Right lobe of liver (tissue), 6 donors: ENCODE data around the gene POM121C. TPM values are rescaled to one million over a fixed set of nuclear protein-coding genes. Genes with fewer than 3 reads are reported as not detected.
"Not testable (repeated sequence)": the region's sequence is repeated elsewhere in the genome, so short reads cannot be mapped to it uniquely, and the experiment has no call there.

Experiments used
- ATAC-seq, 4 donors: fragments of 200-7000 bp; cut with Tn5 transposase; one replicate each; pipeline ENCODE4 v1.9.1; 2020; ENCODE audit warnings: mild to moderate bottlenecking in 4 of 4, moderate library complexity in 4 of 4
- DNase-seq, 3 donors: peaks; one replicate each; pipeline ENCODE4 v3.0.0-alpha.2; 2020
- H3K27ac ChIP-seq, 3 donors: fragments of 200-600 bp; one replicate each; pipeline ENCODE4 v1.8.0; 2022
- H3K27me3 ChIP-seq, 2 donors: fragments of 200-600 bp; one replicate each; pipeline ENCODE4 v1.8.0; 2022
- H3K36me3 ChIP-seq, 4 donors: fragments of 200-600 bp; sonication (generic) in 1 of 4; one replicate each; pipeline versions ENCODE4 v1.5.1 to v1.8.0; 2017 to 2022; ENCODE audit warnings: control low read depth in 1 of 4
- H3K4me1 ChIP-seq, 4 donors: fragments of 200-600 bp; sonication (generic) in 1 of 4; one replicate each; pipeline versions ENCODE4 v1.5.1 to v1.8.0; 2017 to 2022; ENCODE audit warnings: control low read depth in 1 of 4
- H3K4me3 ChIP-seq, 3 donors: fragments of 200-600 bp; one replicate each; pipeline ENCODE4 v1.8.0; 2022
- H3K9me3 ChIP-seq, 4 donors: fragments of 200-600 bp; sonication (generic) in 1 of 4; one replicate each; pipeline versions ENCODE4 v1.5.1 to v1.8.0; 2017 to 2022; ENCODE audit warnings: control low read depth in 1 of 4
- WGBS: methylation state at CpG from one replicate; pipeline ENCODE4 v1.1.6; 2018; ENCODE audit warnings: low coverage, low lambda C conversion rate; ENCODE audit not compliant: insufficient coverage; ENCODE audit errors: missing lambda C conversion rate; 5-methylcytosine and 5-hydroxymethylcytosine counted together
- intact Hi-C, 2 donors: fragments of 100-400 bp; cut with DNase I; formaldehyde crosslinking; loops; one replicate each; pipeline versions ENCODE4 v1.11.2 to v1.14.1; 2022
- small RNA-seq, 2 experiments: library from RNA; depleted of rRNA; stranded (forward); fragments of <200 nt; gene quantifications; one replicate each; pipeline ENCODE3, GENCODE V24; 2016
- total RNA-seq, 6 experiments: library from RNA; depleted of rRNA in 2 of 6; stranded (reverse); fragments of >200 nt in 2 of 6; fragmentation: NEBNext Ultra II Directional in 3 of 6; extraction: Animal tissue kit (Norgen Biotek cat#: 25700) in 3 of 6; gene quantifications; one replicate each; pipeline versions ENCODE4 v1.1.0 to v1.2.4, GENCODE V29; 2016 to 2023
- donor health status: DM: no; HTN: yes; CAD: no.
- donor health status: DM: no; HTN: no; CAD: no.
- donor health status: DM: no; HTN: no; CAD: no.
- donor health status: DM: no; HTN: yes; CAD: no.
- donor health status: DM: no; HTN: yes; CAD: no.

POM121C gene
- total RNA-seq, 6 experiments from 2014 or later: 12.2 to 21.0 (median 17.0) TPM

DNA sequence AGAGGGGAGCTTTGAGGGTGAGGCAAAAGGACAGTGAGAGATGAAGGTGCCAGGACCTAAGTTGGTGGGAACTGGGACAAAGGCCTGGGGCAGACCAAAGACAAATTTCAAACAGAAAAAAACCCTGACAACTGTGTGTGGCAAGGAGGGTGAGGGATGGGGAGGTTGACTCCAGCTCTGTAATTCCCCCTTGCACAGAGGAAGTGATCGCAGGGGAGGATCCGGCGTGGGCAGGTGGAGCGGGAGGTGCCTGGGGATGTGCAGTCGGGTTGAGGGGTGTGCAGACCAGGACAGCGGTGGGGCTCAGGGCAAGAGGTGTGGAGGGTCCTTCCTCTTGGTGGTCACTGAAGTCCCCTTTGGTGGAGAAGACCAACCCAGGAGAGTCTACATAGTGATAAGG, 85.5 kb downstream of the POM121C start:
- ATAC-seq, H3K27ac ChIP-seq, H3K9me3 ChIP-seq, H3K27me3 ChIP-seq, H3K4me3 ChIP-seq, H3K36me3 ChIP-seq, DNase-seq, H3K4me1 ChIP-seq, intact Hi-C loops: not testable (repeated sequence)
- WGBS: no CpG with 5 or more reads among the region's 6 CpGs

DNA sequence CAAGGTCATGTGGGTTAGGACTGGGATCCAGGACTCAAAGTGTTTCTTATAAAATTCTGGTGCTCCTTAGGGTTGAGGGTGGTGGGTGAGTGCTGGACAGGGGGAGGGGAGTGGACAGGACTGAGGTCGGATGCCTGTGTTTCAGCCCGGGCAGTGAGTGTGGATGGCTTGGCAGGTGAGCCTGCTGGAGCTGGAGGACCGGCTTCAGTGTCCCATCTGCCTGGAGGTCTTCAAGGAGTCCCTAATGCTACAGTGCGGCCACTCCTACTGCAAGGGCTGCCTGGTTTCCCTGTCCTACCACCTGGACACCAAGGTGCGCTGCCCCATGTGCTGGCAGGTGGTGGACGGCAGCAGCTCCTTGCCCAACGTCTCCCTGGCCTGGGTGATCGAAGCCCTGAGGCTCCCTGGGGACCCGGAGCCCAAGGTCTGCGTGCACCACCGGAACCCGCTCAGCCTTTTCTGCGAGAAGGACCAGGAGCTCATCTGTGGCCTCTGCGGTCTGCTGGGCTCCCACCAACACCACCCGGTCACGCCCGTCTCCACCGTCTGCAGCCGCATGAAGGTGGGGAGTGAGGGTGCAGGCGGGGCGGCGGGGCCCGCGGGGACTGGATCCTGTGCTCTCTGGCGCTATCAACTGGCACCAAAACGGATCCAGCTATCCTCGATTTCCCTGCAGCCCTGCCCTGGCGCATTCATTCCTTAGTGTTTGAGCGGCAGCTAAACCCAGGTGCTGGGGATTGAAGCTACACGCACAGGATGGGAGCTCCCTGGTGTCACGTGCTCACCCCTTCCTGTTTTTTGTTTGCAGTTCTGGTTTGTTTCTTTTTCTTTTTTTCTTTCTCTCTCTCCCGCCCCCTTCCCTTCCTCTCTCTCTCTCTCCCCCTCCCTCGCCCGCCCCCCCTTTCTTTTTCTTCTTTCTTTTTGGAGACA, 87.1 kb downstream of the POM121C start:
- H3K27me3 ChIP-seq, intact Hi-C loops, H3K36me3 ChIP-seq, H3K9me3 ChIP-seq, H3K4me1 ChIP-seq, H3K4me3 ChIP-seq, H3K27ac ChIP-seq: not testable (repeated sequence)
- DNase-seq: peak in 1 of 3 donors; percentile 11
- no CpG with 5 or more reads among the region's 34 CpGs for WGBS
- peak; percentile 55 to 62 (median 56) for ATAC-seq

- intact Hi-C loops, H3K27ac ChIP-seq, H3K27me3 ChIP-seq, H3K4me1 ChIP-seq, H3K9me3 ChIP-seq, H3K36me3 ChIP-seq, DNase-seq, H3K4me3 ChIP-seq: not testable (repeated sequence)
- ATAC-seq: peak in 1 of 4 donors; percentile 18
- no CpG with 5 or more reads among the region's 2 CpGs for WGBS
Measured at GRCh38 chr7:75397865-75398264, 88.2 kb downstream of the POM121C start.

DNA sequence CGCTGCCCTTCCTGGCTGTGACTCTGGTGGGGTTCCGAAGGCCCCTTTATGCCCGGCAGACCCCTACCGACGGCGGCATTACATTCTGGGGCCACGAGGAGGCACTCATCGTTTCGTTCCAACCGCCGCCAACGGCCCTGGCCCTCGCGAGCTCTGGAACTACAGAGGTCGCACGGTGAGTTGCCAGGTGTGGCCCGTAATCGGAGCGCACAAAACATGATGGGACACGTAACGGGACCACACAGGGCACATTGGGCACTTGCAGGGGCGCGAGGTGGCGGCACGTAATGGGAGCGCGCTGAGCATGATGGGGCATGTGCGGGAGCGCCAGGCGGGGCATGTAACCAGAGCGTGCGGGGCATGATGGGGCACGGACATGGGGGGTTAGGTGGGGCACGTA, 90.8 kb downstream of the POM121C start, which contains the start of gene TRIM73:
Gene TRIM73 (plus strand): TSS at position 301 of the 400 bp plus-strand sequence. CDS start 3,305 bp downstream, outside the sequence.
- H3K4me1 ChIP-seq, DNase-seq, H3K27ac ChIP-seq, ATAC-seq, H3K27me3 ChIP-seq, H3K9me3 ChIP-seq, H3K4me3 ChIP-seq, H3K36me3 ChIP-seq, intact Hi-C loops: not testable (repeated sequence)
- WGBS: no CpG with 5 or more reads among the region's 34 CpGs

DNA sequence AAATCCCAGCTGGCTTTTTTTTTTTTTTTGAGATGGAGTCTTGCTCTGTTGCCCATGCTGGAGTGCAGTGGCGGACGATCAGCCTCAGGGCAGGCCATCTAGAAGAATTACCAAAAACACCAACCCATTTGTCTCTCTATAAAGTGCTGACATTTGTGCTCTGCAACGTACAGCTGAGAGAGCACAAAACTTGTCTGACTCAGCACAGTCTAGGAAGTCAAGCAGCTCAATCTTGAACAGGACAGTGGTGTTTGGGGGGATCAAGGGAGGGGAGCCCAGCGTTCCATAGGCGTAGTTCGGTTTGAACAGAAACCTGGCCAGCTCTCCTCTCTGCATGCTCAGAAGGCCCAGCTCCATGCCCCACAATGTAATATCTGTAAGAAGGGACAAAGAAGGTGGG, 92.9 kb downstream of the POM121C start:
- H3K4me3 ChIP-seq, H3K36me3 ChIP-seq, H3K27ac ChIP-seq, DNase-seq, H3K9me3 ChIP-seq, H3K27me3 ChIP-seq, intact Hi-C loops, H3K4me1 ChIP-seq: not testable (repeated sequence)
- WGBS: no CpG with 5 or more reads among the region's 6 CpGs
- peak; percentile 29 to 58 (median 50) for ATAC-seq

DNA sequence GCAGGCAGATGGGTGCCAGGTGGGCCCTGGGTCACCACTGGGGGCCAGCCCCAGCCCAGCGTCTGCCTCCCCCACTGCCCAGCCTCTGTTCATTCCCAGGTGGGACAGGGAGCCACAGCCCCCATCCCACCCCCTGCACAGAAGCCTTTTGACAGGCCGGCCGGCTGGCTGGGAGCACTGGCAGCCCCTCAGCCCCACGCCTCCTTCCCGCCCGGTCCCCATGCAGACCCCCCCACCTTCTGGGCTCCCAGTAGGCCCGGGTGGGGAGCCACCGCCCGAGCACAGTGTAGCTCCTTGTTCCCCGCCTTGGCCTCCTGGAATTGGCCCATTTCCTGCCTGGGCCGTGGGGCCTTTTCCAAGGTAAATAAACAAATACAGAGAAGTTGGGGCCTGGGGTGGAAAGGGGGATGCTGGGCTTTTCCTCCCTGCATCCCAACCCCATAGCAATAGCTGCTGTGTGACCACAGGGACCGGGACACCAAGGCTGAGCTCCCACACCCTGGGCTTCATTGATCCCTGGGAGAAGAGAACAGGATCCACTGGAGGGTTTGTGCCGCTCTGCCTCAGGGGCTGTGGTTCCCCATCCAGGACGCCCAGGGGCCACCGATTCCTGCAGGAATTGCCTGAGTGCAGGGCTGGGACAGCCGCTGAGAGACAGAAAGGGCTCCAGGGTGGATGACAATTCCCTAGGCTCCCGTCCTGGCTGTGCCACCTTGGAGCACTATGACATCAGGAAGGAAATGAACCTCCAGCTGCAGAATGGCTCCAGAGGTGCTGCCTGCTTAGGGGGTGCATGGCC, 111.4 kb downstream of the POM121C start:
- peak; percentile 20 to 50 (median 42) for ATAC-seq
- DNase-seq, H3K36me3 ChIP-seq, H3K4me1 ChIP-seq, H3K27me3 ChIP-seq, H3K27ac ChIP-seq, H3K4me3 ChIP-seq, intact Hi-C loops, H3K9me3 ChIP-seq: not testable (repeated sequence)
- no CpG with 5 or more reads among the region's 17 CpGs for WGBS

- H3K36me3 ChIP-seq, H3K27me3 ChIP-seq, DNase-seq, intact Hi-C loops, H3K4me3 ChIP-seq, H3K4me1 ChIP-seq, H3K27ac ChIP-seq, H3K9me3 ChIP-seq: not testable (repeated sequence)
- peak in 1 of 4 donors; percentile 36 for ATAC-seq
- WGBS: no CpG with 5 or more reads among the region's 4 CpGs
Measured at GRCh38 chr7:75374144-75374518, 112.0 kb downstream of the POM121C start.

- H3K9me3 ChIP-seq, H3K27ac ChIP-seq, intact Hi-C loops, H3K4me3 ChIP-seq, H3K36me3 ChIP-seq, H3K4me1 ChIP-seq, H3K27me3 ChIP-seq: not testable (repeated sequence)
- no CpG with 5 or more reads among the region's 9 CpGs for WGBS
- DNase-seq (peak in 1 of 3 donors; percentile 11), ATAC-seq (peak; percentile 31 to 64 (median 44))
Measured at GRCh38 chr7:75367313-75367712, 118.8 kb downstream of the POM121C start.

Small RNA genes within 50 kb of the gene (small RNA-seq; reads per million reads assigned to genes)
- gene AC211429.1 (0 reads per million in 2 experiments), gene RF00019 (0 reads per million in 2 experiments)

Other genes with a start within 250 kb of the POM121C start
- gene TRIM73, start 90.7 kb downstream of the POM121C start, total RNA-seq: 1 to 10 TPM in 4 of 6 experiments, under 1 TPM in 2; 0.31 to 4.7 (median 2.6) TPM
- not detected for gene SPDYE5, start 6.0 kb upstream of the POM121C start, total RNA-seq